ENCODE measurements around the gene VAMP3.
A peak's percentile ranks its signal among the peaks of the same experiment; 100 is the strongest.

DNA sequence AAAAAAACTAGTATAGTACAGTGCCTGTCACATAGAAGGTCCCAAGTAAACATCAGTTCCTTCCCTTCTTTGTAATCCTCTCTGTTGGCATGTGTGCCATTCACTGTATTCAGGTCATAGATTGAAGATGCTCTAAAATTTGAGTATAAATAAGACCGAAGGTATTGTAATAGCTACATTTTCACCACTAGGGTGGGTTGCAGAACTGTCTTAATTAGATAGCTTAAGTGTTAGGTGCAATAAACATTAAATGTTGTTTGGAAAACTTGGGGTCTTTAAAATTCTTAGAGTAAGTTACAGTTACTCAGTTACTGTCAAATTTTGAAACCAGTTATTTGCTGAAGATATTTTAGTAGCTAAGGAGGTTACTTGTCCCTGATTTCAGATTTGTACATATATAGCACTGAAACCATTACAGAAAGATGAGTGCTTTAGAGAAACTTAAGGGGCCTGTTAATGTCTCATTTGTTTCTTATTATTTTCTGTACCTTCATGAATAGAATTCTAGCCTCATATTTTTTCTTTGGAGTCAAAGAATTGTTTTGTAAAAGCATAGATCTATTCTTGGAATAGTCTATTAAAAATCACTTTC is 37.3 kb downstream of the VAMP3 start:
- TF ChIP-seq, protein P1, sequence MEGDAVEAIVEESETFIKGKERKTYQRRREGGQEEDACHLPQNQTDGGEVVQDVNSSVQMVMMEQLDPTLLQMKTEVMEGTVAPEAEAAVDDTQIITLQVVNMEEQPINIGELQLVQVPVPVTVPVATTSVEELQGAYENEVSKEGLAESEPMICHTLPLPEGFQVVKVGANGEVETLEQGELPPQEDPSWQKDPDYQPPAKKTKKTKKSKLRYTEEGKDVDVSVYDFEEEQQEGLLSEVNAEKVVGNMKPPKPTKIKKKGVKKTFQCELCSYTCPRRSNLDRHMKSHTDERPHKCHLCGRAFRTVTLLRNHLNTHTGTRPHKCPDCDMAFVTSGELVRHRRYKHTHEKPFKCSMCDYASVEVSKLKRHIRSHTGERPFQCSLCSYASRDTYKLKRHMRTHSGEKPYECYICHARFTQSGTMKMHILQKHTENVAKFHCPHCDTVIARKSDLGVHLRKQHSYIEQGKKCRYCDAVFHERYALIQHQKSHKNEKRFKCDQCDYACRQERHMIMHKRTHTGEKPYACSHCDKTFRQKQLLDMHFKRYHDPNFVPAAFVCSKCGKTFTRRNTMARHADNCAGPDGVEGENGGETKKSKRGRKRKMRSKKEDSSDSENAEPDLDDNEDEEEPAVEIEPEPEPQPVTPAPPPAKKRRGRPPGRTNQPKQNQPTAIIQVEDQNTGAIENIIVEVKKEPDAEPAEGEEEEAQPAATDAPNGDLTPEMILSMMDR (IDR thresholded peaks at IDR 0.05), result peak; percentile 12 to 58 (median 52)
- no peak for TF ChIP-seq POLR2A (IDR thresholded peaks at IDR 0.05)

Data from Peyer's patch (tissue), 4 donors.